ENCODE measurements around the gene AJAP1. TPM values are rescaled to one million over a fixed set of nuclear protein-coding genes. Genes with fewer than 3 reads are reported as not detected.
A peak's percentile ranks its signal among the peaks of the same experiment; 100 is the strongest.

The AJAP1 gene
- total and polyA plus RNA-seq, 10 of the 15 experiments (the other 5 are each of a cell fraction or from before 2014, with no cell fraction given) = not detected

DNA sequence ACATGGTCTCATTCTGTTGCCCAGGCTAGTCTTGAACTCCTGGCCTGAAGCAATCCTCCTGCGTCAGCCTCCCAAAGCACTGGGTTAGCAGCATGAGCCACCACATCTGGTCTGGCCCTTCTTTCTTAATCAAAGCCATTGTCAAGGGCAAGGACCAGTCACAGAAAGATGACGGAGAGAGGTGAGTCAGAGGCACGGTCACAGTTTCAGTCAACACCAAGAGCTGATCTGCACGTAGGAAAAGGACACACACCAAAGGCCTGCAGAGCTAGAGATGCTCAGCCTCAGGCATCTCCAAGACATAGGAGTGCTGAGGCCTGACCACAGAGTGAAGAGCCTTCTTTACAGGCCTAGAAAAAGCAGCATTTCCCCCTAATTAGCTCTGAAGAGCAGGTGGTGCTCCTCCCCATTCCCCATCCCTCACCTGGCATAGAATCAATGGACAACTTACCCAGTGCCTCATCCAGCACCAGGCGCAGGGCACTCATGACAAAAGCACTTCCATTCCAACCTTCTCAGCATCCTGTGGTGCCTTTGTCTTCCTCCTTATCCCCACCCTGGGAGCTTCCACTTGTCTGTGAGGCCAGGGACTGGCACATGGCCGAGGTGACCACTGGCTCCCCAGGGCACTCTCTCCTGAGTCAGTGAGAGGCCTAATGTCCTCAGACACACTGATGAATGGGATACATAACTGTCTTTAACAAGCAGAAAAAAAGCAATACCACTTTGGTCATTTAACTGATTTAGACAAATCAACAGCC is 139.8 kb downstream of the AJAP1 start:
- no peaks in the 10 kb centered on the region for H3K79me2 ChIP-seq (ENCODE audit: control insufficient read depth, insufficient read depth, low read length)
- no peak for FAIRE-seq
- no peak overlapping the region for H3K9ac ChIP-seq (ENCODE audit: control insufficient read depth, insufficient read depth, low read length)
- H3K27me3 ChIP-seq (replicated peaks in 1 of 2; ENCODE audit: control insufficient read depth in 2 of 2, insufficient read depth in 2 of 2, low read length in 1 of 2) = no peaks in the 10 kb centered on the region; a peak in 1 of 4 replicates
- peaks cover 24% of the 10 kb centered on the region for H3K4me1 ChIP-seq (ENCODE audit: control insufficient read depth, insufficient read depth, low read length)
- ChIA-PET CTCF (no interaction called here), POLR2A (interaction anchor here (0.8 kb wide), 1 partner anchor 21 kb away, joined by 3 read pairs; no protein-coding TSS in a partner anchor), SMC1A (ENCODE audit: uncharacterized antibody, unreplicated experiment) (interaction anchor here (0.9 kb wide), 1 partner anchor 15 kb away, joined by 3 read pairs; no protein-coding TSS in a partner anchor), RAD21 (ENCODE audit: unreplicated experiment) (interaction anchor here (1.1 kb wide), 1 partner anchor 35 kb away, joined by 4 read pairs; no protein-coding TSS in a partner anchor)
- WGBS (ENCODE audit: insufficient coverage, insufficient replicate concordance, low lambda C conversion rate, missing lambda C conversion rate) = 48% methylated on average over 6 of the region's 6 CpGs
- no peak for DNase-seq (ENCODE audit: low read depth, low spot score)
- in situ Hi-C loops (cut with MboI) (no loop called here), intact Hi-C loops (cut with micrococcal nuclease; ENCODE audit: unreplicated experiment) (no loop called here)
- H3K27ac ChIP-seq (ENCODE audit: control insufficient read depth, insufficient read depth) = no peak overlapping the region
- H3K4me3 ChIP-seq = no peak overlapping the region
- TF ChIP-seq CBFB (IDR thresholded peaks at IDR 0.05; ENCODE audit: low read depth) = no peak
- no peak for TF ChIP-seq MEF2B (IDR thresholded peaks at IDR 0.05; ENCODE audit: partially characterized antibody, poor library complexity, severe bottlenecking)
- H3K9me3 ChIP-seq (replicated peaks; ENCODE audit: control insufficient read depth, insufficient read depth, low read length) = no peaks in the 10 kb centered on the region
- BruUV-seq (replicated peaks) = no TSS peak
- no peak for ATAC-seq
- no peaks in the 10 kb centered on the region for H4K20me1 ChIP-seq (ENCODE audit: control insufficient read depth, insufficient read depth)
- no peak overlapping the region for H3K4me2 ChIP-seq (ENCODE audit: control insufficient read depth, insufficient read depth)
- no peaks in the 10 kb centered on the region for H3K36me3 ChIP-seq (ENCODE audit: control insufficient read depth in 2 of 2, insufficient read depth in 2 of 2, low read length in 1 of 2)
- H2AFZ ChIP-seq (ENCODE audit: control insufficient read depth, low read depth, low read length) = no peak overlapping the region

DNA sequence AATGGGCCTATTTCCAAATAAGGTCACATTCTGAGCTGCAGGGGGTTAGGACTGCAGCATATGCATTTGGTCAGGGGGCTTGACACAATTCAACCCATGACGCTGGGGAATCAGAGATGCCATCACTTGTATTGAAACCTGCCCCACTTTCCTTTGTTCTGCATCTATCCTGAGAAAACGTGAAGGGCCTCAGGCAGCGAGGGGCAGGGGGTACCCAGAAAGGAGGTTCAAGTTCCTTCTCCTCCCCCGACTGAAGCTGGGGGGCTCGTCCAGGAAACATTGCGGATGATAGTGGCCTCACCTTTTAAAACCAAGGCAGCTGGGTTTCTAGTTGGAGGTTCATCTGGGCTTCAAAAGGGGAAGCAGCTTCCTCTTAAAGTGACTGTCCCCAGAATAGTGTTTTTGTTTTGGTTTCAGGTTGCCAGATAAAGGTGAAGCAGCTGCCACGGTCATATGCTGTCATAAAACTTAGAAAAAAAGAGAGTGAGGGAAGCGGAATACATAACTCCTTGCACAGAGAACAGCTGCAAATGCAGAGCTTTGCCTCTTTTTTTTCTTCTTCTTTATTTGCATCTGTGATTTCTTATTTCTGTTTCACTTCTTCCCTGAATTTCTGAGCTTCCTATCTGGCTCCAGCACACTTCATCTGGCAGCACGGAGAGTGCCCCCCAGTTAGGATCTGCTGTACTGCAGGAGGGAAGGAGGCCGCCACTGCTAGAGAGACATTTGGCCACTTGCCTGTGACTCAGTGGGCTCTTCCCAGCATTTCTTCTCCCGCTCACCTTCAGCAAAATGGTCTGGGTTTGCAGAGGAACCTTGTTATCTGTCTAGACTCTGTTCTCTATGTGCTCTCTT is 142.0 kb downstream of the AJAP1 start:
- ATAC-seq (peak; percentile 47), DNase-seq (ENCODE audit: low read depth, low spot score) (peak; percentile 50), FAIRE-seq (peak; percentile 86)
- H3K4me2 ChIP-seq (ENCODE audit: control insufficient read depth, insufficient read depth) = peak overlapping the region; percentile 84
- CTCF ChIA-PET = interaction anchor here (0.6 to 2.3 kb wide), 8 partner anchors 8 to 1173 kb away, joined by 3 to 9 read pairs (median 3); no protein-coding TSS in a partner anchor
- no peaks in the 10 kb centered on the region; the same call in 2 of the 3 replicates for H3K9me3 ChIP-seq (replicated peaks; ENCODE audit: control insufficient read depth, insufficient read depth, low read length)
- in situ Hi-C loops (cut with MboI) (no loop called here), intact Hi-C loops (cut with micrococcal nuclease; ENCODE audit: unreplicated experiment) (no loop called here)
- H3K4me3 ChIP-seq = peak overlapping the region; percentile 38; the same call in 1 of the 2 replicates
- no TSS peak for BruUV-seq (replicated peaks)
- H3K27me3 ChIP-seq (replicated peaks in 1 of 2; ENCODE audit: control insufficient read depth in 2 of 2, insufficient read depth in 2 of 2, low read length in 1 of 2) = no peaks in the 10 kb centered on the region; a peak in 1 of 4 replicates
- no peaks in the 10 kb centered on the region for H3K36me3 ChIP-seq (ENCODE audit: control insufficient read depth in 2 of 2, insufficient read depth in 2 of 2, low read length in 1 of 2)
- peak overlapping the region; percentile 72 for H2AFZ ChIP-seq (ENCODE audit: control insufficient read depth, low read depth, low read length)
- no peaks in the 10 kb centered on the region for H4K20me1 ChIP-seq (ENCODE audit: control insufficient read depth, insufficient read depth)
- H3K27ac ChIP-seq (ENCODE audit: control insufficient read depth, insufficient read depth) = peak overlapping the region; percentile 75
- RAD21 ChIA-PET (ENCODE audit: unreplicated experiment) = interaction anchor here (0.8 kb wide), 1 partner anchor 32 kb away, joined by 9 read pairs; no protein-coding TSS in a partner anchor
- H3K4me1 ChIP-seq (ENCODE audit: control insufficient read depth, insufficient read depth, low read length) = peaks cover 24% of the 10 kb centered on the region
- SMC1A ChIA-PET (ENCODE audit: uncharacterized antibody, unreplicated experiment) = interaction anchor here (0.7 to 2.4 kb wide), 8 partner anchors 10 to 144 kb away, joined by 3 to 6 read pairs (median 3); no protein-coding TSS in a partner anchor
- H3K79me2 ChIP-seq (ENCODE audit: control insufficient read depth, insufficient read depth, low read length) = no peaks in the 10 kb centered on the region
- H3K9ac ChIP-seq (ENCODE audit: control insufficient read depth, insufficient read depth, low read length) = peak overlapping the region; percentile 20
- 12% methylated on average over 11 of the region's 11 CpGs for WGBS (ENCODE audit: insufficient coverage, insufficient replicate concordance, low lambda C conversion rate, missing lambda C conversion rate)
- POLR2A ChIA-PET = no interaction called here
- TF ChIP-seq, protein P1, sequence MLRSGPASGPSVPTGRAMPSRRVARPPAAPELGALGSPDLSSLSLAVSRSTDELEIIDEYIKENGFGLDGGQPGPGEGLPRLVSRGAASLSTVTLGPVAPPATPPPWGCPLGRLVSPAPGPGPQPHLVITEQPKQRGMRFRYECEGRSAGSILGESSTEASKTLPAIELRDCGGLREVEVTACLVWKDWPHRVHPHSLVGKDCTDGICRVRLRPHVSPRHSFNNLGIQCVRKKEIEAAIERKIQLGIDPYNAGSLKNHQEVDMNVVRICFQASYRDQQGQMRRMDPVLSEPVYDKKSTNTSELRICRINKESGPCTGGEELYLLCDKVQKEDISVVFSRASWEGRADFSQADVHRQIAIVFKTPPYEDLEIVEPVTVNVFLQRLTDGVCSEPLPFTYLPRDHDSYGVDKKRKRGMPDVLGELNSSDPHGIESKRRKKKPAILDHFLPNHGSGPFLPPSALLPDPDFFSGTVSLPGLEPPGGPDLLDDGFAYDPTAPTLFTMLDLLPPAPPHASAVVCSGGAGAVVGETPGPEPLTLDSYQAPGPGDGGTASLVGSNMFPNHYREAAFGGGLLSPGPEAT (IDR thresholded peaks at IDR 0.05; ENCODE audit: low read depth) = no peak
- TF ChIP-seq, protein P2, sequence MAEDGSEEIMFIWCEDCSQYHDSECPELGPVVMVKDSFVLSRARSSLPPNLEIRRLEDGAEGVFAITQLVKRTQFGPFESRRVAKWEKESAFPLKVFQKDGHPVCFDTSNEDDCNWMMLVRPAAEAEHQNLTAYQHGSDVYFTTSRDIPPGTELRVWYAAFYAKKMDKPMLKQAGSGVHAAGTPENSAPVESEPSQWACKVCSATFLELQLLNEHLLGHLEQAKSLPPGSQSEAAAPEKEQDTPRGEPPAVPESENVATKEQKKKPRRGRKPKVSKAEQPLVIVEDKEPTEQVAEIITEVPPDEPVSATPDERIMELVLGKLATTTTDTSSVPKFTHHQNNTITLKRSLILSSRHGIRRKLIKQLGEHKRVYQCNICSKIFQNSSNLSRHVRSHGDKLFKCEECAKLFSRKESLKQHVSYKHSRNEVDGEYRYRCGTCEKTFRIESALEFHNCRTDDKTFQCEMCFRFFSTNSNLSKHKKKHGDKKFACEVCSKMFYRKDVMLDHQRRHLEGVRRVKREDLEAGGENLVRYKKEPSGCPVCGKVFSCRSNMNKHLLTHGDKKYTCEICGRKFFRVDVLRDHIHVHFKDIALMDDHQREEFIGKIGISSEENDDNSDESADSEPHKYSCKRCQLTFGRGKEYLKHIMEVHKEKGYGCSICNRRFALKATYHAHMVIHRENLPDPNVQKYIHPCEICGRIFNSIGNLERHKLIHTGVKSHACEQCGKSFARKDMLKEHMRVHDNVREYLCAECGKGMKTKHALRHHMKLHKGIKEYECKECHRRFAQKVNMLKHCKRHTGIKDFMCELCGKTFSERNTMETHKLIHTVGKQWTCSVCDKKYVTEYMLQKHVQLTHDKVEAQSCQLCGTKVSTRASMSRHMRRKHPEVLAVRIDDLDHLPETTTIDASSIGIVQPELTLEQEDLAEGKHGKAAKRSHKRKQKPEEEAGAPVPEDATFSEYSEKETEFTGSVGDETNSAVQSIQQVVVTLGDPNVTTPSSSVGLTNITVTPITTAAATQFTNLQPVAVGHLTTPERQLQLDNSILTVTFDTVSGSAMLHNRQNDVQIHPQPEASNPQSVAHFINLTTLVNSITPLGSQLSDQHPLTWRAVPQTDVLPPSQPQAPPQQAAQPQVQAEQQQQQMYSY (CRISPR knock-in tag; IDR thresholded peaks at IDR 0.05) = no peak
- TF ChIP-seq GATAD2B (conservative IDR thresholded peaks at IDR 0.05; ENCODE audit: low read depth) = no peak
